Endothelial cell of umbilical vein (primary cell): ENCODE results near the gene KANSL1. TPM values are rescaled to one million over a fixed set of nuclear protein-coding genes. Genes with fewer than 3 reads are reported as not detected.

ENCODE experiments used
- BruUV-seq: library from RNA; stranded (reverse); fragments of 400-500 nt; replicated peaks from 2 replicates; lab custom pipeline; 2021; lab: Mats Ljungman, UMichigan
- CTCF ChIA-PET: fragments of 300-600, 350-600 bp; sonication (Branson Sonifier 250); formaldehyde crosslinking; loops from one replicate; lab custom pipeline; 2021; ENCODE audit warnings: antibody characterized with exemption, inconsistent platforms; lab: Charles Lee
- POLR2A ChIA-PET: fragments of 300-600, 350-600 bp; sonication (Branson Sonifier 250); formaldehyde crosslinking; loops from one replicate; lab custom pipeline; 2021; ENCODE audit warnings: antibody characterized with exemption, inconsistent platforms; lab: Charles Lee
- DNase-seq: peaks from one replicate; pipeline ENCODE4 v3.0.0-alpha.2; 2011; ENCODE audit warnings: low read depth, low spot score
- FAIRE-seq: peaks from 2 replicates; lab custom pipeline; 2011; peaks lifted over from hg19 to GRCh38; lab: Jason Lieb, UNC
- H2AFZ ChIP-seq: 2 replicates; pipeline ENCODE4 v1.6.0; 2012; ENCODE audit warnings: low read depth, low read length, control low read depth, inconsistent platforms
- H3K27ac ChIP-seq: 2 replicates; pipeline ENCODE4 v1.5.1; 2011; ENCODE audit warnings: low read depth, mild to moderate bottlenecking, control low read depth, low read length, moderate library complexity; ENCODE audit not compliant: insufficient read depth
- H3K27me3 ChIP-seq, 2 experiments: 2 replicates each; pipeline versions ENCODE4 v1.6.0 to v1.6.1; 2011; ENCODE audit warnings: low read length in 2 of 2, mixed read lengths in 1 of 2; ENCODE audit not compliant: control insufficient read depth in 2 of 2, insufficient read depth in 2 of 2
- H3K36me3 ChIP-seq, 2 experiments: 2 replicates in 1 of 2; 3 replicates in 1 of 2; pipeline ENCODE4 v1.5.1; 2011; ENCODE audit warnings: low read length in 2 of 2, mild to moderate bottlenecking in 1 of 2, moderate library complexity in 1 of 2; ENCODE audit not compliant: control insufficient read depth in 2 of 2, insufficient read depth in 2 of 2; ENCODE audit errors: extremely low read depth in 1 of 2
- H3K4me1 ChIP-seq: 3 replicates; pipeline ENCODE4 v1.5.1; 2011; ENCODE audit warnings: mild to moderate bottlenecking, low read length; ENCODE audit not compliant: control insufficient read depth, insufficient read depth; ENCODE audit errors: extremely low read depth
- H3K4me2 ChIP-seq: 2 replicates; pipeline ENCODE4 v1.6.1; 2011; ENCODE audit warnings: low read length, control low read depth, mixed read lengths; ENCODE audit not compliant: insufficient read depth
- H3K4me3 ChIP-seq, 3 experiments: fragments of 200-600 bp in 1 of 3; sonication (generic), shearing (Covaris generic) in 1 of 3; replicated peaks in 1 of 3; 2 replicates each; pipeline ENCODE4 v1.5.1; 2011 to 2016; ENCODE audit warnings: control low read depth in 3 of 3, low read length in 3 of 3, mild to moderate bottlenecking in 2 of 3, inconsistent platforms in 1 of 3, low read depth in 1 of 3, moderate library complexity in 1 of 3; ENCODE audit not compliant: insufficient read depth in 1 of 3
- H3K79me2 ChIP-seq: 2 replicates; pipeline ENCODE4 v1.6.0; 2012; ENCODE audit warnings: low read length, inconsistent platforms; ENCODE audit not compliant: control insufficient read depth, insufficient read depth
- H3K9ac ChIP-seq: replicated peaks from 2 replicates; pipeline ENCODE3; 2011; ENCODE audit warnings: low read length, control low read depth; ENCODE audit not compliant: insufficient read depth; ENCODE audit errors: extremely low read depth
- H3K9me1 ChIP-seq: replicated peaks from 3 replicates; pipeline ENCODE4 v1.6.0; 2011; ENCODE audit warnings: mild to moderate bottlenecking, low read length; ENCODE audit not compliant: control insufficient read depth, insufficient read depth; ENCODE audit errors: extremely low read depth
- H3K9me3 ChIP-seq: replicated peaks from 2 replicates; pipeline ENCODE4 v1.5.1; 2012; ENCODE audit warnings: low read length, inconsistent platforms; ENCODE audit not compliant: control insufficient read depth, insufficient read depth
- H4K20me1 ChIP-seq: replicated peaks from 2 replicates; pipeline ENCODE3; 2011; ENCODE audit warnings: mild to moderate bottlenecking, low read length; ENCODE audit not compliant: control insufficient read depth, insufficient read depth; ENCODE audit errors: extremely low read depth
- CTCF ChIP-seq, 2 donors: IDR thresholded peaks; 1 replicate in 1 of 2; 2 replicates in 1 of 2; pipeline ENCODE4 v1.5.1; 2011; ENCODE audit warnings: low read length in 2 of 2, mild to moderate bottlenecking in 2 of 2, moderate library complexity in 2 of 2, control low read depth in 1 of 2, inconsistent platforms in 1 of 2, low read depth in 1 of 2; ENCODE audit not compliant: insufficient read depth in 1 of 2; ENCODE audit errors: extremely low read depth in 1 of 2
- EZH2 ChIP-seq: IDR thresholded peaks from 2 replicates; pipeline ENCODE4 v1.6.1; 2012; ENCODE audit warnings: borderline replicate concordance, low read depth, mild to moderate bottlenecking, moderate library complexity, low read length, inconsistent platforms; ENCODE audit not compliant: severe bottlenecking
- FOS ChIP-seq: IDR thresholded peaks from 2 replicates; pipeline ENCODE4 v1.6.1; 2011; ENCODE audit warnings: mild to moderate bottlenecking, low read length, moderate library complexity, borderline replicate concordance; ENCODE audit not compliant: insufficient read depth
- GATA2 ChIP-seq: IDR thresholded peaks from 2 replicates; pipeline ENCODE4 v1.7.0; 2011; ENCODE audit warnings: low read depth, mild to moderate bottlenecking, moderate library complexity, mixed read lengths, low read length; ENCODE audit not compliant: insufficient read length, insufficient read depth
- JUN ChIP-seq: IDR thresholded peaks from 2 replicates; pipeline ENCODE4 v1.6.1; 2011; ENCODE audit warnings: borderline replicate concordance, low read depth; ENCODE audit not compliant: insufficient read length, insufficient read depth
- MAX ChIP-seq: IDR thresholded peaks from 2 replicates; pipeline ENCODE4 v1.6.1; 2011; ENCODE audit not compliant: insufficient read depth, insufficient read length
- MYC ChIP-seq: IDR thresholded peaks from one replicate; pipeline ENCODE4 v1.6.1; 2011; ENCODE audit warnings: mild to moderate bottlenecking, low read depth, low read length
- POLR2A ChIP-seq: IDR thresholded peaks from 2 replicates; pipeline ENCODE4 v1.6.1; 2012; ENCODE audit warnings: low read depth, mild to moderate bottlenecking, control low read depth, low read length
- POLR2AphosphoS5 ChIP-seq: IDR thresholded peaks from 2 replicates; pipeline ENCODE4 v1.6.1; 2012; ENCODE audit warnings: low read depth, mild to moderate bottlenecking, control low read depth, low read length, moderate library complexity; ENCODE audit not compliant: insufficient read depth
- dilution Hi-C: fragments of 300-500 bp; cut with MboI; formaldehyde crosslinking; loops from one replicate; pipeline ENCODE4 v1.15.0; 2019; ENCODE audit warnings: low sequenced_read_pairs; ENCODE audit not compliant: extremely low pct_ligation_motif_present
- intact Hi-C: fragments of 100-400 bp; cut with micrococcal nuclease; formaldehyde crosslinking; loops from one replicate; pipeline ENCODE4 v1.10.0; 2022
- polyA plus RNA-seq, 4 experiments: library from polyadenylated mRNA; depleted of rRNA in 3 of 4; stranded (reverse) in 3 of 4; unstranded in 1 of 4; fragments of >200 nt; gene quantifications; 2 replicates each; pipeline versions ENCODE4 v1.2.1 to v1.2.3, GENCODE V29; 2011 to 2012; ENCODE audit warnings: missing spikeins in 1 of 4
- total RNA-seq: library from RNA; stranded (reverse); gene quantifications from 2 replicates; pipeline ENCODE4 v1.2.3, GENCODE V29; 2021

KANSL1 gene
- total and polyA plus RNA-seq, 2 donors (not counting 3 experiments of a cell fraction or from before 2014, with no cell fraction given) = 29.1 to 74.0 TPM

GRCh38 chr17:46043606-46044005 is 149.6 kb downstream of the KANSL1 start:
- Histone ChIP-seq H3K9ac (no peak overlapping the region), H3K79me2 (peaks cover 2% of the 10 kb centered on the region), H3K36me3 (peaks cover 3 to 17% of the 10 kb centered on the region in 2 experiments), H3K4me2 (no peak overlapping the region), H3K27ac (no peak overlapping the region), H3K9me1 (no peaks in the 10 kb centered on the region), H4K20me1 (no peaks in the 10 kb centered on the region), H3K4me1 (peaks cover 9% of the 10 kb centered on the region), H3K27me3 (no peaks in the 10 kb centered on the region), H3K4me3 (no peak overlapping the region), H2AFZ (no peak overlapping the region), H3K9me3 (no peaks in the 10 kb centered on the region)
- FAIRE-seq = no peak
- ChIA-PET POLR2A (interaction anchor here (1.1 kb wide), 1 partner anchor 169 kb away, joined by 3 read pairs; no protein-coding TSS in a partner anchor), CTCF (interaction anchor here (0.6 to 6.5 kb wide), 43 partner anchors 8 to 243 kb away, joined by 3 to 131 read pairs (median 6); partner anchors contain the start of gene KANSL1)
- intact Hi-C loops = loop anchor here (1.0 to 2.0 kb wide), 5 partner anchors 17 to 170 kb away; no protein-coding TSS in a partner anchor
- dilution Hi-C loops = no loop called here
- no peak for DNase-seq
- TF ChIP-seq EZH2 (no peak), CTCF (IDR thresholded peaks at IDR 0.05; ENCODE audit: extremely low read depth in 1 of 2, insufficient read depth in 1 of 2, low read depth in 1 of 2, low read length in 2 of 2) (no peak), FOS (no peak), POLR2A (no peak), GATA2 (no peak), MAX (no peak), MYC (no peak), POLR2AphosphoS5 (no peak), JUN (no peak)
- no TSS peak for BruUV-seq
